ENCODE measurements around the gene ZNF473. TPM values are rescaled to one million over a fixed set of nuclear protein-coding genes. Genes with fewer than 3 reads are reported as not detected.

ZNF473 gene
- 10 to 100 TPM in 1 of 2 experiments, 1 to 10 TPM in 1; 8.4 to 10.4 TPM for total RNA-seq

GRCh38 chr19:50025794-50026549 is at the start of gene ZNF473:
Gene ZNF473 (plus strand): TSS chr19:50026005. CDS start chr19:50031083, 5,078 bp downstream.

DNA sequence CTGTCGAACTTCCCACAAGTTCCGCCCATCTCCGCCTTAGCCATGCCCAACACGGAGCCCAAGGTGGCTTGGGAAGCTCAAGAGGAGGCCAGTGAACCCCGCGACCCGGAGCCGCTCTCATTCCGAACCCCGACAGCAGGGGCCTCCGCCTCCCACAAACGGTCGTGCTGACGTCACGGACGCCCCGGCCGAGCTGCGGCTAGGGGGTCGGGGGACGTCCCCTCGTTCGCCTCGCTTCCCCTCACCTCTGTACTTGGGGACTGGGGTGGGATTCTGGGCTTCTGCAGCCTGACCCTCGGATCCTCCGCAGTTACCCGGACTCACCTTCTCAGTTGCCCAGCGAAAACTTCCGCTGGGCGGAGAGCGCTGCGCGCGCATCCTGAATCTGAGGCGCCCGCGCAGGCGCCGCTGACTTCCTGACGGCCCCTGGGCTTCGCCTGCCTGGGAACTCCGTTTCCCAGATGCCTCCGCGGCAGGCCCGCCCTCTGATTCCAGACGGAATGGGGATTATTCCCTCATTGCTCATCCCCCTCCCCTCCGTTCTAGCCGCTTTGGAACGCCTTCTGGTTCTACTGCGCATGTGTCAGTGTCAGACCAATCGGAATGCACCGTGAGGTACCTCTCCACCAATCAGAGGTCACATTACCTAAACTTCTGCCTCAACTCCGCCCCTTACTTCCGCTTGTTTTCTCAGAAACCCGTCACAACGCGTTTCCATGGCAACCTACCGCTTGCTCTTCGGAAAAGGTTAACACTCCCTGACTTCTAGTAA is 597 bp upstream of the ZNF473 start, which contains the start of gene VRK3:
TSS of gene VRK3 (minus strand) at position 351 of the 772 bp plus-strand sequence. CDS start 9,210 bp downstream, outside the sequence.

Other genes with a start within 250 kb of the ZNF473 start
- 10 to 100 TPM; 15.4 to 16.7 TPM for gene FUZ, start 212.7 kb upstream of the ZNF473 start, total RNA-seq
- gene MED25, start 207.7 kb upstream of the ZNF473 start, total RNA-seq = 10 to 100 TPM; 49.9 to 51.3 TPM
- 10 to 100 TPM; 78.1 to 84.8 TPM for gene PTOV1, start 174.8 kb upstream of the ZNF473 start, total RNA-seq
- gene PNKP, start 158.4 kb upstream of the ZNF473 start, total RNA-seq = 100 to 1,000 TPM; 125 to 139 TPM
- 10 to 100 TPM; 19.8 to 20.9 TPM for gene AKT1S1, start 148.7 kb upstream of the ZNF473 start, total RNA-seq
- gene TBC1D17, start 148.3 kb upstream of the ZNF473 start, total RNA-seq = 10 to 100 TPM; 44.5 to 49.3 TPM
- 1 to 10 TPM; 2.4 to 3.7 TPM for gene IL4I1, start 129.1 kb upstream of the ZNF473 start, total RNA-seq
- gene ATF5, start 96.8 kb upstream of the ZNF473 start, total RNA-seq = 10 to 100 TPM; 10.2 to 13.6 TPM
- 10 to 100 TPM; 88.2 to 99.8 TPM for gene NUP62, start 96.5 kb upstream of the ZNF473 start, total RNA-seq
- gene SIGLEC11, start 64.8 kb upstream of the ZNF473 start, total RNA-seq = not detected
- gene VRK3, start 633 bp upstream of the ZNF473 start, total RNA-seq = 10 to 100 TPM; 72.0 to 72.6 TPM
- gene IZUMO2, start 137.3 kb downstream of the ZNF473 start, total RNA-seq = not detected
- gene MYH14, start 177.6 kb downstream of the ZNF473 start, total RNA-seq = not detected